ENCODE measurements around the gene MEI4.

DNA sequence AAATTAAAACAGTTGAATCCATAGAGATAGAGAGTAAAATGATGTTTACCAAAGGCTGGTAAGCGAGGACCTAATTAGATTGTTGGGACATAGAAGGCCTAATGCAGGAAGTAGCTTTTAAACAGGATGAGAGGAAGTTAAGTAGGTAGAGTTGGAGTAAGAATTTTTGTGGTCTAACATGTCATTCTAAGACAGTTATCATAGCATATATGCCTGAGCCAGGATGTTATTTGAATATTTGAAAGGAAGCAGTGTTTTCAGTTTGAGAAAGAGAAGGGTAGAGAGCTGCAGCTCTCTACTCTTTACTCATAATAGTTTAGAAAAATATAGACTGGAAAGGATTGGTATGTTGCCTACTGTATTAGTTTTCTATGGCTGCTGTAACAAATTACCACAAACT, 121.6 kb downstream of the MEI4 start:
- no peak for TF ChIP-seq POLR2AphosphoS5 (IDR thresholded peaks at IDR 0.05)
- no peak for TF ChIP-seq CTCF (IDR thresholded peaks at IDR 0.05)
